Measurements from ENCODE around the gene CFAP99.

Gene CFAP99

GRCh38 chr4:2457481-2458295 lies 38.9 kb downstream of the CFAP99 start:
- TF ChIP-seq, protein P1, sequence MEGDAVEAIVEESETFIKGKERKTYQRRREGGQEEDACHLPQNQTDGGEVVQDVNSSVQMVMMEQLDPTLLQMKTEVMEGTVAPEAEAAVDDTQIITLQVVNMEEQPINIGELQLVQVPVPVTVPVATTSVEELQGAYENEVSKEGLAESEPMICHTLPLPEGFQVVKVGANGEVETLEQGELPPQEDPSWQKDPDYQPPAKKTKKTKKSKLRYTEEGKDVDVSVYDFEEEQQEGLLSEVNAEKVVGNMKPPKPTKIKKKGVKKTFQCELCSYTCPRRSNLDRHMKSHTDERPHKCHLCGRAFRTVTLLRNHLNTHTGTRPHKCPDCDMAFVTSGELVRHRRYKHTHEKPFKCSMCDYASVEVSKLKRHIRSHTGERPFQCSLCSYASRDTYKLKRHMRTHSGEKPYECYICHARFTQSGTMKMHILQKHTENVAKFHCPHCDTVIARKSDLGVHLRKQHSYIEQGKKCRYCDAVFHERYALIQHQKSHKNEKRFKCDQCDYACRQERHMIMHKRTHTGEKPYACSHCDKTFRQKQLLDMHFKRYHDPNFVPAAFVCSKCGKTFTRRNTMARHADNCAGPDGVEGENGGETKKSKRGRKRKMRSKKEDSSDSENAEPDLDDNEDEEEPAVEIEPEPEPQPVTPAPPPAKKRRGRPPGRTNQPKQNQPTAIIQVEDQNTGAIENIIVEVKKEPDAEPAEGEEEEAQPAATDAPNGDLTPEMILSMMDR (conservative IDR thresholded peaks at IDR 0.05; ENCODE audit: control insufficient read depth, insufficient read depth, low read depth, low read length), result no peak
- no peak for DNase-seq (ENCODE audit: low read depth)
- H3K4me3 ChIP-seq (ENCODE audit: control insufficient read depth, low read depth, low read length), result no peak overlapping the region

- DNase-seq (ENCODE audit: low read depth), result no peak
- no peak overlapping the region for H3K4me3 ChIP-seq (ENCODE audit: control insufficient read depth, low read depth, low read length)
- TF ChIP-seq, protein P1 (conservative IDR thresholded peaks at IDR 0.05; ENCODE audit: control insufficient read depth, insufficient read depth, low read depth, low read length), result no peak
Measured at GRCh38 chr4:2458546-2459491, 40.1 kb downstream of the CFAP99 start.

- no peak for DNase-seq (ENCODE audit: low read depth)
- TF ChIP-seq, protein P1 (conservative IDR thresholded peaks at IDR 0.05; ENCODE audit: control insufficient read depth, insufficient read depth, low read depth, low read length), result no peak
- H3K4me3 ChIP-seq (ENCODE audit: control insufficient read depth, low read depth, low read length), result no peak overlapping the region
Measured at GRCh38 chr4:2459589-2460349, 41.0 kb downstream of the CFAP99 start.

DNA sequence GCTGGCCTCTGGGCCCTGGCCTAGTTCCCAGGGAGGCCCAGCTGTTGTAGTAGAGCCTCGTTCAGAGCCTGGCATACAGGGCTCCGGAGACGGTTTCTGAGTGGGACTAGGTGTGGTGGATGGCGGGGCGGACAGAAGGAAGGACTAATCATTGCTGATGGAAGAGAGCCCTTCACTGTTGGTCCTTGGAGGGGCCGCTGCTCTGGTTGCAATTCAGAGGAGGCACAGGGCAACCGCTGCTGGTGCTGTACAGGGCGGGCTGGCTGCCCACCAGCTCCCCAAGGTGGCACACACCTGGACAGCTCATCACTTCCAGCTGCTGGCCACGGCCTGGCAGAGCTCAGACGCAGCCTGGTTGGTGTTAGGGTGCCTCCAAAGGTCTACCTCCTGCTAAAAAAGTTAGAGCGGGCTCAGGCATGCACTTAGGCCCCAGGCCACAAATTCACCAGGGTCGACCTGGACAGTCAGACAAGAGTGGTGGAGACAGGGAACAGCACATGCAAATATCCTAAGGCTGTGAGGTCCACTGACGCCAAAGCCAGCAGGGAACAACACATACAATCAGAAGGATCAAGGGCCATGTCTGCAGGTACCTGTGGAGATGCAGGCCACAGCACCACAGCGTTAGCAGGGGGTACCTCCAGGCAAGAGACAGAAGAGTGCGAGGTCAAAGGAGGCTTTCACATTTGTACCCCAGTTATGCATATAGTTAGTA lies 42.6 kb downstream of the CFAP99 start:
- TF ChIP-seq, protein P1 (conservative IDR thresholded peaks at IDR 0.05; ENCODE audit: control insufficient read depth, insufficient read depth, low read depth, low read length), result no peak
- no peak overlapping the region for H3K4me3 ChIP-seq (ENCODE audit: control insufficient read depth, low read depth, low read length)
- DNase-seq (ENCODE audit: low read depth), result no peak

GRCh38 chr4:2462218-2462991 lies 43.6 kb downstream of the CFAP99 start:
- TF ChIP-seq, protein P1 (conservative IDR thresholded peaks at IDR 0.05; ENCODE audit: control insufficient read depth, insufficient read depth, low read depth, low read length), result no peak
- peak; percentile 64 for DNase-seq (ENCODE audit: low read depth)
- peak overlapping the region; percentile 23 for H3K4me3 ChIP-seq (ENCODE audit: control insufficient read depth, low read depth, low read length)

Data from fibroblast of mammary gland (primary cell).